GM19035 (cell line): ENCODE measurements around the gene RHCE.
"Not testable (repeated sequence)": the region's sequence is repeated elsewhere in the genome, so short reads cannot be mapped to it uniquely, and the experiment has no call there.

Experiments used
- ATAC-seq: cut with Tn5 transposase; IDR thresholded peaks from one replicate; pipeline ENCODE4 v1.9.1; 2021; ENCODE audit not compliant: unreplicated experiment

The RHCE gene

GRCh38 chr1:25349606-25350005, 71.0 kb downstream of the RHCE start:
- ATAC-seq = no peak

DNA sequence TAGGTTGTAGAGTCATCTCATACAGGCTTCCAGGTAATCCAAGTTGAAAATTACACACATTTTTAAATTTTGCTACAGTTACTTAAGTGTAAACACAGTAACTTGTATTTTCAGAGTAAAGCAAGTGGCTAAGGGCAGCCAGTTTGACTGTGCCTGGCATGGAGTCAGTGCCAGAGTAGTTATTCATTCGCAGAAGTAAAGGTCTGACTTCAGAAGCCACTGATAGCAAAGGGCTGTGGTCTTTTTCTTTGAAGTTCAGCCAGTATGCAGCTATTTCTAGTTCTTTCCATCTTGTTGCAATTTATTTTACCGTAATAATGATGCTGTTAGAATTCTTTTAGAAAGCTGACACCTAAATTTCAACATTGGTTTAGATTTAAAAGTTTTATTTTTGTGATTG, 73.1 kb downstream of the RHCE start:
- ATAC-seq = no peak

- ATAC-seq = no peak
These were observed 76.8 kb downstream of the RHCE start for GRCh38 chr1:25343872-25344271.

GRCh38 chr1:25342846-25343245, 77.8 kb downstream of the RHCE start:
- ATAC-seq = no peak

DNA sequence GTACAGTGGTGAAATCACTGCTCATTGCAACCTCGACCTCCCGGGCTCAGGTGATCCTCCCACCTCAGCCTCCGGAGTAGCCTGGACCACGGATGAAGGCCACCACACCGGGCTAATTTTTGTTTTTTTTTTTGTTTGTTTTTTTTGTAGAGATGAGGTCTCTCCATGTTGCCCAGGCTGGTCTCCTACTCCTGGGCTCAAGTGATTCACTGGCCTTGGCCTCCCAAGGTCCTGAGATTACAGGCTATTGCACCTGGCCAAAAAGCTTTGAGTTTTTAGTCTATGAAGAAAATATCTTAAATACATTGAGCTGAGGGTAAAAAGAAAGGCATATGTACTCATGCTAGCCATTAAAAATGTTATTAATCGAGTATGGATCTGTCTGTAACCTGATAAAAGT, 78.9 kb downstream of the RHCE start:
- no peak for ATAC-seq

GRCh38 chr1:25338986-25339385, 81.6 kb downstream of the RHCE start:
- ATAC-seq = no peak

DNA sequence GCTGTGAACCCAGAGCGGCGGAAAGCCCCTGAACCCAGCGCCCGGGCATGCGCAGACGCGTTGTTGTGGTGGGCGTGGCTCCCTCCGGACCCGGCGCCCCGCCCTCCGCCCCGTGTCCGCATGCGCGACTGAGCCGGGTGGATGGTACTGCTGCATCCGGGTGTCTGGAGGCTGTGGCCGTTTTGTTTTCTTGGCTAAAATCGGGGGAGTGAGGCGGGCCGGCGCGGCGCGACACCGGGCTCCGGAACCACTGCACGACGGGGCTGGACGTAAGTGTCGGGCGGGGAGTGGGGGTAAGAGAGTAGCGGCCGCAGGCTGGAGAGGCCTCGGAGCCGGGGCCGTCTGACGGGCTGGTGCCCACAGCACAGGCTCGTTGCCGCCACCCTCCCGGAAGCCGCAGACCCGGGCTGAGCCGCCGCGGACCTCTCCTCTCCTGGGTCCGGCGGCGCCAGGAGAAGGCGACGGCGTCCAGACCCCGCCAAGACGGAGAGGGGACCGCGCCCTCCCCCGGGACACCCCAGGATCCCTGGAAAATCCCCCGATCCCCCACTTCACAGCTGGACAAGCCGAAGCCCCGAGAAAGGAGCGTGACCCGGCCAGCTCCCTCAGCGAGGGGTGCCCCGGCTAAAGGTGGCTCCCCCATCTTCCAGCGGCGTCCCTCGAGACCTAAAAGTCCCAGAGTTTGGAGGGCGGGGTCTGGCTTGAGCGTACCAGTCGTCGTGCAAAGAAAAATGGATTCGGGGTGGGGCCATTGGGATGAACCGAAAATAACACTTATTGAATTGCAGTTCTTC, 82.2 kb downstream of the RHCE start, which contains the start of gene TMEM50A:
Gene TMEM50A (plus strand): TSS at position 147 of the 794 bp plus-strand sequence. CDS start 2,153 bp downstream, outside the sequence.
- ATAC-seq = peak; percentile 66

GRCh38 chr1:25337483-25338187, 83.0 kb downstream of the RHCE start:
- peak; percentile 36 for ATAC-seq

DNA sequence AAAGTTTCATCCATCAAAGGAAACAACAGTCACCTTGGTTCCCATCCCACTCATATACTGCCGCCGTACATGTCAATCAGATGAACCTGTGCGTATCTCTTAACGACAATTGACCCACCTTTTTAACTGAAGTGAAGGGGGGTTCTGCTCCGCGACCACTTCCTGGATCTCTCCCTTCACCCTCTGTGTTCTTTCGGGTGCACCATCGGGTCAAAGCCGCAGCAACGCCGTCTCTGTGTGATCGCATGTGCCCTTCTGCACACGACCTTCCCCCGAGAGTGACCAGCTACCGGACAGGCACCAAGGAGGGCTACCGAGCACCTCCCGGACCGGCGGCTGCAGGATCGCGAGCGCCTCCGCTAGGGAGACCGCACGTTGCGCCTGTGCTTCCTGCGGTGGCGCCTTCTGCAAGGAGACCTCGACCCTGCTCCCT, 83.7 kb downstream of the RHCE start:
- not testable (repeated sequence) for ATAC-seq

- ATAC-seq = not testable (repeated sequence)
These were observed 90.7 kb downstream of the RHCE start for GRCh38 chr1:25329950-25330349.

GRCh38 chr1:25329336-25329735, 91.3 kb downstream of the RHCE start:
- not testable (repeated sequence) for ATAC-seq

- not testable (repeated sequence) for ATAC-seq
These were observed 91.8 kb downstream of the RHCE start for GRCh38 chr1:25328791-25329185.

GRCh38 chr1:25327864-25328790, 92.5 kb downstream of the RHCE start:
- ATAC-seq = not testable (repeated sequence)

- not testable (repeated sequence) for ATAC-seq
These were observed 96.2 kb downstream of the RHCE start for GRCh38 chr1:25324407-25324806.

DNA sequence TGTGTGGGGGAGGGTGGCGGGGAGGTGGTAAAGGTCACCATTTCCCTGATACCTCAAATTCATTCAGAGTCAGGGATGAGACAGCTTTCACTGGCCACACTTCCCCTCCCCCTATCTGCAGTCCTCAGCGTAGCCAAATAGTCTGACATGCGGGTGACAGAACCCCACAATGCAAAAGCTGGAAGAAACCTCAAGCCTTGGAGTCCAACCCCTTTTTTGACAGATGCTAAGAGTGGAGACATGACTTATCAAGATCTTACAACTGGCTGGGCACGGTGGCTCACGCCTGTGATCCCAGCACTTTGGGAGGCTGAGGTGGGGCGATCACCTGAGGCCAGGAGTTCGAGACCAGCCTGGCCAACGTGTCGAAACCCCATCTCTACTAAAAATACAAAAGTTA, 98.5 kb downstream of the RHCE start:
- ATAC-seq = not testable (repeated sequence)

GRCh38 chr1:25320314-25320938, 100.2 kb downstream of the RHCE start:
- not testable (repeated sequence) for ATAC-seq

GRCh38 chr1:25312806-25313470, 107.7 kb downstream of the RHCE start:
- ATAC-seq = not testable (repeated sequence)
